Fibroblast of skin of back (primary cell): Measurements from ENCODE around the gene ATP9A. TPM values are rescaled to one million over a fixed set of nuclear protein-coding genes. Genes with fewer than 3 reads are reported as not detected.
"Not testable (repeated sequence)": the region's sequence is repeated elsewhere in the genome, so short reads cannot be mapped to it uniquely, and the experiment has no call there.

ENCODE experiments used
- DNase-seq: peaks from one replicate; pipeline ENCODE4 v3.0.0-alpha.2; 2013
- polyA plus RNA-seq, 2 experiments: library from polyadenylated mRNA; unstranded; fragments of 120-200 nt; gene quantifications; one replicate each; pipeline ENCODE4 v1.2.1, GENCODE V29; 2013; ENCODE audit not compliant: insufficient read length in 2 of 2

ATP9A gene
- polyA plus RNA-seq (2013, experiment 1 of 2; ENCODE audit: insufficient read length) = 20.6 TPM
- 24.2 TPM for polyA plus RNA-seq (2013, experiment 2 of 2; ENCODE audit: insufficient read length)

GRCh38 chr20:51767867-51768758 is at the start of gene ATP9A:
TSS of gene ATP9A (minus strand) at chr20:51768390. CDS start at chr20:51768369, 21 bp downstream.
- DNase-seq = peak; percentile 35

- DNase-seq = not testable (repeated sequence)
These were observed 48.7 kb upstream of the ATP9A start for GRCh38 chr20:51816856-51817255.

- DNase-seq = peak; percentile 11
These were observed 47.3 kb upstream of the ATP9A start for GRCh38 chr20:51815383-51816076.

DNA sequence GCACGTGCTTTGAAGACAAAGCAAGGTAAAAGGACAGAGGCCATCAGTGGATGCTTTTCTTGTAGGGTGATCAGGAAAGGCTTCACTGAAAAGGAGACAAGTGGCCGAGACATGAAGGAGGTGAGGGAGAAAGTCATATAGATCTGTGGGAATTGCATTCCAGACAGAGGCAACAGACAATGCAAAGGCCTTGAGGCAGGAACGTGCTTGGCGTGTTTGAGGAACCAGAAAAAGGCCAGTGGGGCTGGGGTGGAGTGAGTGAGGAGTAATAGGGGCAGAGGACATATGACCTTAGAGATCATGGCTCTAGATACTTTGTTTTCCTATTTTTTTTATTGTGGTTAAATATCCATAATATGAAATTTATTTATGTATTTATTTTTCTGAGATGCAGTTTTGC is 44.7 kb upstream of the ATP9A start:
- no peak for DNase-seq

- DNase-seq = no peak
These were observed 43.4 kb upstream of the ATP9A start for GRCh38 chr20:51811514-51812128.

- peak; percentile 10 for DNase-seq
These were observed 42.8 kb upstream of the ATP9A start for GRCh38 chr20:51811042-51811355.

DNA sequence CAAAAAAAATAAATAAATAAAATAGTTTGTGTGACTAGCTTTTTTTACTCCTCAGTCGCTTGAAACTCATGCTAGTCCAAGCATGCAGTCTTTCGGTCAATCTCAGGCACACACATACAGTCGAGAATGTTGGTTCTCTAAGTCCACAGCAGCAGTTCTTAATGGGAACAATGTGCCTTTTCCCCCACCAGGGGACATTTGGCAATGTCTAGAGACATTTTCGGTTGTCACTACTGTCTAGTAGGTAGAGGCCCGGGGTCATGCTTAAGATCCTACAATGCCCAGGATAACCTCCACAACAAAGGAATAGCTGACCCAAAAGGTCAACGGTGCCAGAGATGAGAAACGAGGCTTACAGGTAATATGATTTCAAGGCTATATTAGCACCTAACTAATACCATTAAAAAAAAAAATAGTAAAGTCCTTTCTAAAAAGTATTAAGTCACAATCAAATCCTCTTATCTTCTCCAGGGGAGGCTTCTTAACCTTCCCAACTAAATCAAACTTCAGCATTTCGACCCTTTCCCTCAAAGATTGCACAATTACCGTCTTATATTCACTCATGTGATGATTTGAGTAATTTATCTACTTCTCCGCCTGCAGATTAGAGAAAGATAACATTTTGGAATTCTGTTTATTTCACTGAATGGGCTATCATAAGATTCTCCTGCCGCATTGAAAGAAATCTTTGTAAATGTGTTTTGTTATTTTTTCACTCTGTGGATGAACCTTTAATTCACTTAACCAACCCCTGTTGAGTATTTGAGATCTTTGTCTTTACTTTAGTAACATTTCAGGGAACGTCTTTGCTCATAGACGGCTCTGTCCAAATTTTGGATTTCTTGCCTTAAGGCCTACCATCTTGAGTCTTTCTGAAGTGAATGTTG is 42.2 kb upstream of the ATP9A start:
- no peak for DNase-seq

- DNase-seq = peak; percentile 80
These were observed 39.6 kb upstream of the ATP9A start for GRCh38 chr20:51807720-51808250.

DNA sequence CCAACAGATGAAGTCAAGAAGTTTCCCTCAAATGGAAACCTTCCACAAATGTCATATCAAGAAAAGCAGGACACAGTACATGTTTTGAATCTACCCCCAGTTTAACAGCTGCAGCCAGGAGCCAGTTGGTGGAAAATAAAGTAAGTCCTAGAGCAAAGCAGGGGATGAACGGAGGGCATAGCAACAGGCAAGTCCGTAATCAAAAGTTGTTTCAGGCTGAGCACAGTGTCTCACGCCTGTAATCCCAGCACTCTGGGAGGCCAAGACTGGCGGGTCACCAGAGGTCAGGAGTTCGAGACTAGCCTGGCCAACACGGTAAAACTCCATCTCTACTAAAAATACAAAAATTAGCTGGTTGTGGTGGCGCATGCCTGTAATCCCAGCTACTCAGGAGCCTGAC is 36.6 kb upstream of the ATP9A start:
- DNase-seq = no peak

DNA sequence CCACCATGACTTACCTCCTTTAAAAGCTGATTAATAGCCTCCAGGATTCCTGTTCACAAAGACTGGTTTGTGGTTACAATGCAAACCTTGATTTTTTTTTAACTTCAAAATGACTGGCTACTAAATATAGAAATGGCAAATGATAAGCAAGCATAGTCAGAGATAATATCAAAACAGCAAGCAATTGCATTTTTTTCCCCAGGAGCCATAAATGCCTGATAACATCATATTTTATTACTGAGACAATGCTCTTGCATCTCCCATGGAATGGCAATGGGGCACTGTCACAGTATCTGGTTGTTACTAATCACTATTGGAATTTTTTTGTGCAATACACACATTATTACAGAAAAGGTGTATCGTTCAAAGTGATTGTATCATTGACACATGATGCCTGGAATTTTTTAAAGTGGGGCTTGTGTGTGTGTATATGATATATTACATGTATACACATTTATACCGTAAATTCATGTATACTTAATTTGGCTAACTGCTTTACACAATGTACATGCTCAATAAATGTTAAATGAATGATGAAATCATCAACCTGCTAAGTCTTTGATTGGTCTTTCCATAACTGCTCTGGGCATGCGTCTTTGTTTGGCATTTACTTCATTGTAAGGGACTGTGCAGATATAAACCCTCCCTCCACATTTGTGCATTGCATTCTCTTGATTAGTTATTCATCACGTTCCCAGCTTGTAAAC is 35.1 kb upstream of the ATP9A start:
- peak; percentile 56 for DNase-seq

GRCh38 chr20:51802170-51802751 is 34.1 kb upstream of the ATP9A start, which contains the start of gene SALL4:
TSS of gene SALL4 (minus strand) at chr20:51802521. CDS start at chr20:51802408, 113 bp downstream.
- no peak for DNase-seq

- DNase-seq = no peak
These were observed 33.6 kb upstream of the ATP9A start for GRCh38 chr20:51801823-51802123.

DNA sequence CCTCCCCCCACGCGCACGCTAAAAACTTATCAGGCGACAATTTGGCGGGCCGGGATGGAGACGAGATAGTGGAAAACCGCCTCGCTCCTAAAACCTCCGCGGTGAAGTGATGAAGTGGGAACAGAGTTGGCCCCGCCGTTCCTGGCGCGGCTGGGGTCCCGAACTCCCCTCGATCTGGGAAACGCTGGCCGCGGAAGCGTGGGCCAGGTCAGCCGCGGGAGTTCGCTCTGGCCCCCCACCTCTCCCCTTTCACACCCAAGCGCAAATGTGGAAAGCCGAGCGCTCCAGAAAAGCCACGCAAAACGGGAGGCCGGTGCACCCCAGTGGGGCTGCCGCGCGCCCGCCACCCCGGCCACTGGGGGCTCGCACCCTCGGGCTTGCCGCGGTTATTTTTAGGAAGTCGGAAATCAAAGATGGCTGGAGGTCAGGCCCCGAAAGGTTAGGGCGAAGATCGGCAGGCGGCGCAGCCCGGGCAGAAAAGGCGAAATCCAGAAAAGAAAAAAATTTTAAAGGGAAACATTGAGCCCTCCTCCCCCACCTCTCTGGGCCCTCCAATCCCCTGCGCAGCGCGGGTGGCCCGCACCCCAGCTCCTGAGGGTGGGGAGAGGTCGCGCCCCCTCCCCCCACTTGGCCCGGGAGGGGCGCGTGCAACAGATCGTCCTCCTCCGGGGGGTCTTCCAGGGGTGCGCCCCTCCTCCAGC is 33.1 kb upstream of the ATP9A start:
- DNase-seq = peak; percentile 15

DNA sequence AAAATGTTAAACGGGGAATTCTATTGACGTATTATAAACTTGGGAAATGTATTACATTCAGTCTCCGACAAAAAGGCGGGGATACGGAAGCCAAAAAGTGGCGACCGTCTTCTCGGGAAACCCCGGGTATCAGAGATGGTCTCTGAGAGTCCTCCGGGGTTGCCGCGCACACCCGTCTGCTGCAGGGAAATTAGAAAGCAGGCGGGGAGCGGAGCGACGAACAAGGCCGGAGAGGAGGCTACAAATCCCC is 32.6 kb upstream of the ATP9A start:
- DNase-seq = peak; percentile 11

- DNase-seq = peak; percentile 24
These were observed 32.1 kb upstream of the ATP9A start for GRCh38 chr20:51800060-51800871.

GRCh38 chr20:51799401-51799860 is 31.2 kb upstream of the ATP9A start:
- no peak for DNase-seq

DNA sequence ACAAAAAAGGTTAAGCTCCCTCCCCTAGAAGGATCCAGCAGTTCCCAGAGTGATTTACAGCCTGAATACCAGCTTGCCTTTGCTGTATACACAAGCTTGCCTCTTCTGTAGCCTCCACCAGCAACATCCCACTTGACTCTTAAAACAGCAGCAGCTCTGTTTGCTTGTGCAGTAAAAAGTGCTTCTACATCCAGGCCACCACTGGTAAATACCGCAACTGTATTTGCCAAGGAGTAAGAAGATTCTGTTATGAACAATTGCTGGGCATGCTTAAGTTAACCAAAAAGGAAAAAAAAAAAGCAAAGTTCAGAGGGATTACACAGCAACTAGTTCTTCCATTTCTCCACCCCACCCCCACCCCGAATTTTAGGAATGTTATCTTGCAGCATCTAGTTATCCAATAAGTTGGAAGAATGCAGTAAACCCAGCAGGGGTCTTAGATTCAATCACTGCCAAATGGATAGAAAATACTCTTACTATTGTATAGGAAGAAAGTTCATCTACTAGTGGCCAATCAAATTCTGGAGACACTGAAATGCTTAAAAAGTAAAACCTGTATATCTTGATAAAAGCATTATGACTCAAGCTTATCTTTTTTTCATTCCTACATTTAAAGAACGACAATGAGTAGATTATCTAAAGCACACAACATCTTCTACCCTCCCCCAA is 29.3 kb upstream of the ATP9A start:
- DNase-seq = peak; percentile 43

DNA sequence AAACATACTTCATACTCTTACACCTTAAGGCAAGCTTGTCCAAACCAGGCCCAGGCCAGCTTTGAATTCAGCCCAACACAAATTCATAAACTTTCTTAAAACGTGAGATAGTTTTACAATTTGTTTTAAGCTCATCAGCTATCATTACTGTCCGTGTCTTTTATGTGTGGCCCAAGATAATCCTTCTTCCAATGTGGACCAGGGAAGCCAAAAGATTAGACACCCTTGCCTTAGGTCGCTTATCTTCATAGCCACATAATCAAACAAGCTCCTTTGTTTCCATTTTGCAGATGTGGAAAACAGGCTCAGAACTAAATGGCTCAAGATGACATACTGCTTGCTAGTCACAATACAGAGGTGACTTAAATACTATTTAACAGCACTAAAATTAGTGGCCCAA is 28.1 kb upstream of the ATP9A start:
- no peak for DNase-seq

DNA sequence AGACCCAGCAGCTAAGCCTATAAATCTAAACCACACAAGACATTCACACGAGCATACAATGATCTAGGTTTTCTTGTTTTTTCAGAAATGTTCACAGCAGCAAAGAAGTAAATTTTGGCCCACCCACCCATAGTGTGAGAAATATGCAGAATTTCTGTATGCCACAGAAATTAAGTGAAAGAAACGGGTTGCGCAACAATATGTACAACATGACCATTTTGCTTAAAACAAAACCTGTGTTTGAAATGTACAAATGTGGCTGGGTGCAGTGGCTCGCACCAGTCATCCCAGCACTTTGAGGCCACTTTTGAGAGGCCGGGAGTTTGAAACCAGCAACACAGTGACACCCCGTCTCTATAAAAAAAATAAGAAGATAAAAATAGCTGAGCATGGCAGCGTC is 24.8 kb upstream of the ATP9A start:
- DNase-seq = no peak
